Umbilical cord (tissue), 2 donors: ENCODE measurements around the gene C6orf120. TPM values are rescaled to one million over a fixed set of nuclear protein-coding genes. Genes with fewer than 3 reads are reported as not detected.
"Not testable (repeated sequence)": the region's sequence is repeated elsewhere in the genome, so short reads cannot be mapped to it uniquely, and the experiment has no call there.

Source experiments
- DNase-seq: peaks from one replicate; pipeline ENCODE4 v3.0.0-alpha.2; 2015; ENCODE audit warnings: low spot score
- total RNA-seq: library from RNA; depleted of rRNA; stranded (reverse); fragments of >200 nt; gene quantifications from one replicate; pipeline ENCODE4 v1.2.3, GENCODE V29; 2014; ENCODE audit warnings: low replicate concordance; ENCODE audit not compliant: insufficient read depth

C6orf120 gene
- total RNA-seq, 1 donor from 2014 or later: 44.3 TPM

GRCh38 chr6:169678342-169678741, 23.6 kb upstream of the C6orf120 start:
- no peak for DNase-seq

GRCh38 chr6:169684056-169684455, 17.9 kb upstream of the C6orf120 start:
- no peak for DNase-seq

GRCh38 chr6:169685860-169686259, 16.1 kb upstream of the C6orf120 start:
- no peak for DNase-seq

- DNase-seq: no peak
Observed at GRCh38 chr6:169689287-169689686, 12.6 kb upstream of the C6orf120 start.

GRCh38 chr6:169691260-169691659, 10.7 kb upstream of the C6orf120 start:
- no peak for DNase-seq

GRCh38 chr6:169692516-169692915, 9.4 kb upstream of the C6orf120 start:
- DNase-seq: no peak

GRCh38 chr6:169695131-169695530, 6.8 kb upstream of the C6orf120 start:
- DNase-seq: no peak

- DNase-seq: not testable (repeated sequence)
Observed at GRCh38 chr6:169697115-169697514, 4.8 kb upstream of the C6orf120 start.

GRCh38 chr6:169700296-169700695, 1.6 kb upstream of the C6orf120 start:
- no peak for DNase-seq

GRCh38 chr6:169701311-169701953, 494 bp upstream of the C6orf120 start:
- DNase-seq: no peak

GRCh38 chr6:169702840-169703246, 917 bp downstream of the C6orf120 start:
- no peak for DNase-seq

GRCh38 chr6:169707772-169708171, 5.8 kb downstream of the C6orf120 start:
- DNase-seq: no peak

GRCh38 chr6:169709293-169709692, 7.4 kb downstream of the C6orf120 start:
- no peak for DNase-seq

GRCh38 chr6:169710009-169710408, 8.1 kb downstream of the C6orf120 start:
- no peak for DNase-seq

GRCh38 chr6:169714178-169714577, 12.3 kb downstream of the C6orf120 start:
- DNase-seq: no peak

GRCh38 chr6:169714595-169714994, 12.7 kb downstream of the C6orf120 start:
- no peak for DNase-seq

GRCh38 chr6:169719117-169719516, 17.2 kb downstream of the C6orf120 start:
- DNase-seq: no peak

GRCh38 chr6:169720207-169720855, 18.4 kb downstream of the C6orf120 start:
- no peak for DNase-seq

- peak; percentile 59 for DNase-seq
Observed at GRCh38 chr6:169722362-169723199, 20.7 kb downstream of the C6orf120 start.

GRCh38 chr6:169723200-169723909, 21.4 kb downstream of the C6orf120 start:
- DNase-seq: peak; percentile 77

GRCh38 chr6:169723991-169724493, 22.1 kb downstream of the C6orf120 start:
- peak; percentile 33 for DNase-seq
